GM21381 (cell line): ENCODE measurements around the gene PGLYRP4.

Experiments
- ATAC-seq: cut with Tn5 transposase; IDR thresholded peaks from one replicate; pipeline ENCODE4 v1.9.1; 2021; ENCODE audit warnings: mild to moderate bottlenecking, moderate library complexity; ENCODE audit not compliant: unreplicated experiment

Gene PGLYRP4

GRCh38 chr1:153293480-153293775 is 55.2 kb downstream of the PGLYRP4 start:
- ATAC-seq, result no peak

GRCh38 chr1:153292740-153293479 is 55.7 kb downstream of the PGLYRP4 start:
- no peak for ATAC-seq

GRCh38 chr1:153292185-153292584 is 56.5 kb downstream of the PGLYRP4 start:
- ATAC-seq, result no peak

GRCh38 chr1:153291514-153291913 is 57.1 kb downstream of the PGLYRP4 start:
- ATAC-seq, result no peak

DNA sequence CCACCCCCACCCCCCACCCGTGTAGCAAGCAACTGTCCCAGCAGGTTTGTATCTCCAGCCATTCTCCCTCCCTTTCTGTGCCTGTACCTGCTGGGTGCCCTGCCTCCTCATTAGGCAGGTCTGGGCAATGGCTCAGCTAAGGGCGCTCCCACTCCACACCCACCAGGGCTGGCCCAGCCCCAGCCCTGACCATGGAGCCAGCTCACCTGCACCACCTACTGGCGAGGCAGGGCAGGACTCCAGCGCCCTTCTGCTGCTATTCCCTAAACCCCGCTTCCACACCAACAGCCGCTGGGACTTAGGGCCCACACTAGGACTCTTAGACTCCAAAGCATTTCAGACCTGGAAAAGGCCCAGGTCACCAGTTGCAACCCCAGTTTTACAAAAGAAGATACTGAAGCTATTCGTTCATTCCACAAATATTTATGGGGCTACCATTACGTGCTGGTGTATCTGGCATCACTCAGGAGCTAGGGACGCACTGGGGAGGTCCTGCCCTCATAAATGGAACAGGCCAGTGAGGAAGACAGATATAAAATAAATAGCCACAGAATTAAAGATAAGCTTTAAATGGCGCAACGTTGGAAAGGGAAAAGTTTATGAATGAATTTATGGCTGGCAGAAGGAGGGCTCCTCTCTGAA is 59.9 kb downstream of the PGLYRP4 start:
- no peak for ATAC-seq
